Prostate gland (tissue), 2 donors: ENCODE results near the gene FUOM.

Experiments
- CTCF ChIP-seq, 4 experiments: fragments of 200-600 bp in 2 of 4; fragments of 450-650 bp in 2 of 4; sonication (generic) in 2 of 4; IDR thresholded peaks; 1 replicate in 3 of 4; 2 replicates in 1 of 4; pipeline ENCODE4 v1.5.1; 2016 to 2019; ENCODE audit warnings: antibody characterized with exemption in 4 of 4, mild to moderate bottlenecking in 2 of 4, moderate library complexity in 2 of 4
- POLR2A ChIP-seq: fragments of 450-650 bp; IDR thresholded peaks from one replicate; pipeline ENCODE4 v1.6.1; 2016; ENCODE audit warnings: antibody characterized with exemption, mild to moderate bottlenecking

DNA sequence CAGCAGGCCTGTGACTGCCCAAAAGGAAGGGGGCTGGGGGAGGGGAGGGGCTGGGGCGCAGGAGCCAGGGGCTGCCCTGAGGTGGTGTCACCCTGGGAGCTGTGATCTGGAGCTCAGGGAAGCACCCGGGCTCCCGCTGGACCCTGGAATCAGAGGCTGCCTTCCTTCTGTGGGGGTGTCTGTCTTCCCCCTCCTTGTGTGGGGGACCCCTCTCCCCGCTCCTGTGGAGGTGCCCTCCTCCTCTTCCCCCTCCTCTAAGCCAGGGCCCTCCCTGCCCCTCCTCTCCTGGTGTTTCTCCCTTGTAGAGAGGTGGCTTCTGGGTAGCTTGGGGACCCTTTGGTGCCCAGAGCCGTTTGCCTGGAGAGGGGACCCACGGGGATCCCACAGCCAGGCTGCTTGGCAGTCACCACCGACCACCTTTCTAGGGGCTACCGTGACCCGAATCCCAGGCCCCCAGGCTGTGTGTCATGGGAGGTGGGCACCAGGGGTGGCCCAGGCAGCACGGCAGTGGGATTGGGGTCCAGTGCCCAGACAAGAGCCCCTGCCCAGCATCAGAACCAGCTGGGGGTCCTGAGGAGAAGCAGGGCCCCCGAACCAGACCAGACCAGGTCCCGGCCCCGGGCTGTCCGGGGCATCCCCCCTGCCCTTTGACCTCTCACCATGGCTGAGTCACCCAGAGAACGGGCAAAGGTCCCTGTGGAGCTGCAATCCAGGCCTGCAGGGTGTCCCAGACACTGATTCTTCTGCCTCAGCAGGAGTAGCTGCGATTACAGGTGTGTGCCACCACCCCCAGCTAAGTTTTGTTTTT lies 9.9 kb downstream of the FUOM start:
- TF ChIP-seq CTCF (IDR thresholded peaks at IDR 0.05) (no peak), POLR2A (no peak)
